GM21825 (cell line): ENCODE data around the gene PACSIN2.

ENCODE experiments used
- ATAC-seq: cut with Tn5 transposase; IDR thresholded peaks from one replicate; pipeline ENCODE4 v1.9.1; 2021; ENCODE audit warnings: mild to moderate bottlenecking, moderate library complexity; ENCODE audit not compliant: unreplicated experiment

The PACSIN2 gene

GRCh38 chr22:42907404-42908373 is 107.3 kb downstream of the PACSIN2 start:
- ATAC-seq: no peak

GRCh38 chr22:42906605-42907348 is 108.2 kb downstream of the PACSIN2 start:
- no peak for ATAC-seq

- no peak for ATAC-seq
These were observed 109.2 kb downstream of the PACSIN2 start for GRCh38 chr22:42905702-42906183.

- no peak for ATAC-seq
These were observed 109.7 kb downstream of the PACSIN2 start for GRCh38 chr22:42905217-42905616.

GRCh38 chr22:42904050-42904449 is 110.9 kb downstream of the PACSIN2 start:
- no peak for ATAC-seq

GRCh38 chr22:42902875-42903510 is 112.0 kb downstream of the PACSIN2 start:
- no peak for ATAC-seq

GRCh38 chr22:42901790-42902508 is 113.0 kb downstream of the PACSIN2 start:
- ATAC-seq: no peak

GRCh38 chr22:42897960-42898359 is 117.0 kb downstream of the PACSIN2 start:
- ATAC-seq: no peak

GRCh38 chr22:42895541-42895981 is 119.4 kb downstream of the PACSIN2 start:
- no peak for ATAC-seq

- ATAC-seq: no peak
These were observed 119.9 kb downstream of the PACSIN2 start for GRCh38 chr22:42895087-42895486.

GRCh38 chr22:42893371-42894150 is 121.4 kb downstream of the PACSIN2 start:
- ATAC-seq: no peak

- no peak for ATAC-seq
These were observed 122.2 kb downstream of the PACSIN2 start for GRCh38 chr22:42892571-42893316.

- no peak for ATAC-seq
These were observed 122.8 kb downstream of the PACSIN2 start for GRCh38 chr22:42892156-42892555.

- ATAC-seq: no peak
These were observed 123.3 kb downstream of the PACSIN2 start for GRCh38 chr22:42891696-42892095.

- ATAC-seq: no peak
These were observed 123.9 kb downstream of the PACSIN2 start for GRCh38 chr22:42891008-42891407.

- peak; percentile 49 for ATAC-seq
These were observed 125.6 kb downstream of the PACSIN2 start for GRCh38 chr22:42889304-42889703.

- no peak for ATAC-seq
These were observed 127.1 kb downstream of the PACSIN2 start for GRCh38 chr22:42887523-42888507.

GRCh38 chr22:42887120-42887519 is 127.8 kb downstream of the PACSIN2 start:
- no peak for ATAC-seq
